HL-60/S4 (cell line): ENCODE measurements around the gene ACKR3.

Experiments
- in situ Hi-C: fragments of 300-500 bp; cut with MboI; formaldehyde crosslinking; loops from 2 replicates; pipeline ENCODE4 v1.14.3; 2022; ENCODE audit warnings: low sequenced_read_pairs

Gene ACKR3

GRCh38 chr2:236569573-236569973 lies at the start of gene ACKR3:
TSS of gene ACKR3 (plus strand) at chr2:236569825. CDS start at chr2:236580466, 10,641 bp downstream.
- in situ Hi-C loops = no loop called here

- in situ Hi-C loops = loop anchor here (25.0 kb wide), 1 partner anchor 541 kb away; no protein-coding TSS in a partner anchor
Observed at GRCh38 chr2:236521556-236521955, 48.1 kb upstream of the ACKR3 start.

GRCh38 chr2:236523249-236523648 lies 46.4 kb upstream of the ACKR3 start:
- in situ Hi-C loops = loop anchor here (25.0 kb wide), 1 partner anchor 539 kb away; no protein-coding TSS in a partner anchor

GRCh38 chr2:236525411-236525997 lies 44.1 kb upstream of the ACKR3 start:
- in situ Hi-C loops = no loop called here

GRCh38 chr2:236526455-236527158 lies 43.0 kb upstream of the ACKR3 start:
- in situ Hi-C loops = no loop called here

GRCh38 chr2:236527159-236527630 lies 42.4 kb upstream of the ACKR3 start:
- in situ Hi-C loops = no loop called here

GRCh38 chr2:236529606-236530005 lies 40.0 kb upstream of the ACKR3 start:
- in situ Hi-C loops = no loop called here

- in situ Hi-C loops = no loop called here
Observed at GRCh38 chr2:236530512-236530911, 39.1 kb upstream of the ACKR3 start.

GRCh38 chr2:236531195-236531594 lies 38.4 kb upstream of the ACKR3 start:
- in situ Hi-C loops = no loop called here

- in situ Hi-C loops = no loop called here
Observed at GRCh38 chr2:236531996-236532395, 37.6 kb upstream of the ACKR3 start.

- in situ Hi-C loops = no loop called here
Observed at GRCh38 chr2:236533343-236533742, 36.3 kb upstream of the ACKR3 start.

GRCh38 chr2:236535024-236535423 lies 34.6 kb upstream of the ACKR3 start:
- in situ Hi-C loops = no loop called here

- in situ Hi-C loops = no loop called here
Observed at GRCh38 chr2:236536727-236537398, 32.8 kb upstream of the ACKR3 start.

GRCh38 chr2:236538242-236538641 lies 31.4 kb upstream of the ACKR3 start:
- in situ Hi-C loops = no loop called here

GRCh38 chr2:236541008-236541562 lies 28.5 kb upstream of the ACKR3 start:
- in situ Hi-C loops = no loop called here

- in situ Hi-C loops = no loop called here
Observed at GRCh38 chr2:236544362-236544761, 25.3 kb upstream of the ACKR3 start.

- in situ Hi-C loops = no loop called here
Observed at GRCh38 chr2:236545248-236545658, 24.4 kb upstream of the ACKR3 start.

GRCh38 chr2:236545814-236546480 lies 23.7 kb upstream of the ACKR3 start:
- in situ Hi-C loops = no loop called here

GRCh38 chr2:236546561-236547002 lies 23.0 kb upstream of the ACKR3 start:
- in situ Hi-C loops = no loop called here

GRCh38 chr2:236547725-236548124 lies 21.9 kb upstream of the ACKR3 start:
- in situ Hi-C loops = no loop called here
